IPS DF 4.7 (cell line): ENCODE results near the gene CHST13.

Experiments used
- DNase-seq: peaks from one replicate; pipeline ENCODE4 v3.0.0-alpha.2; 2013; ENCODE audit warnings: low spot score; ENCODE audit errors: extremely low read depth

Gene CHST13

GRCh38 chr3:126554560-126555525, 30.9 kb downstream of the CHST13 start:
- no peak for DNase-seq

GRCh38 chr3:126555795-126556636, 32.1 kb downstream of the CHST13 start:
- no peak for DNase-seq

- DNase-seq = no peak
These were observed 32.9 kb downstream of the CHST13 start for GRCh38 chr3:126556637-126557414.

- DNase-seq = no peak
These were observed 33.4 kb downstream of the CHST13 start for GRCh38 chr3:126557415-126557745.

- DNase-seq = no peak
These were observed 33.8 kb downstream of the CHST13 start for GRCh38 chr3:126557761-126558160.

- no peak for DNase-seq
These were observed 34.5 kb downstream of the CHST13 start, which contains the start of gene C3orf22 for GRCh38 chr3:126558336-126559071. TSS of gene C3orf22 (minus strand) at chr3:126558932. CDS start at chr3:126553390, 5,542 bp downstream.

- no peak for DNase-seq
These were observed 38.9 kb downstream of the CHST13 start for GRCh38 chr3:126562737-126563276.

GRCh38 chr3:126567696-126568438, 43.9 kb downstream of the CHST13 start:
- DNase-seq = no peak

- no peak for DNase-seq
These were observed 44.9 kb downstream of the CHST13 start for GRCh38 chr3:126568776-126569342.

- no peak for DNase-seq
These were observed 45.5 kb downstream of the CHST13 start for GRCh38 chr3:126569390-126569975.

GRCh38 chr3:126570103-126570541, 46.2 kb downstream of the CHST13 start:
- no peak for DNase-seq

GRCh38 chr3:126571078-126571477, 47.1 kb downstream of the CHST13 start:
- no peak for DNase-seq

GRCh38 chr3:126573492-126574117, 49.6 kb downstream of the CHST13 start:
- DNase-seq = no peak

GRCh38 chr3:126577261-126577660, 53.3 kb downstream of the CHST13 start:
- DNase-seq = no peak

GRCh38 chr3:126578702-126579101, 54.7 kb downstream of the CHST13 start:
- no peak for DNase-seq

- no peak for DNase-seq
These were observed 56.8 kb downstream of the CHST13 start for GRCh38 chr3:126580746-126581145.

GRCh38 chr3:126581569-126581968, 57.6 kb downstream of the CHST13 start:
- no peak for DNase-seq

GRCh38 chr3:126582311-126582710, 58.4 kb downstream of the CHST13 start:
- DNase-seq = no peak
